K562 (cell line): ENCODE results near the gene OR2Z1. TPM values are rescaled to one million over a fixed set of nuclear protein-coding genes. Genes with fewer than 3 reads are reported as not detected.

Source experiments
- ATAC-seq: fragments of 200-7000 bp; cut with Tn5 transposase; 3 replicates; pipeline ENCODE4 v1.9.1; 2020; ENCODE audit warnings: moderate library complexity
- BruUV-seq: library from RNA; stranded (reverse); fragments of 400-500 nt; replicated peaks from 2 replicates; lab custom pipeline; 2021; lab: Mats Ljungman, UMichigan
- CTCF ChIA-PET: fragments of 300-600 bp; formaldehyde crosslinking; extraction: SDS; loops from one replicate; lab custom pipeline; 2021; ENCODE audit warnings: low intra/inter-chr PET ratio; lab: Yijun Ruan, JAX
- POLR2A ChIA-PET: fragments of 300-600, 350-650 bp; sonication (Branson Sonifier 250); formaldehyde crosslinking; extraction: SDS; loops from one replicate; lab custom pipeline; 2021; ENCODE audit warnings: antibody characterized with exemption, inconsistent platforms; lab: Yijun Ruan, JAX
- DNase-seq, 4 experiments: peaks; one replicate each; pipeline versions ENCODE4 v3.0.0 to v3.0.0-alpha.2; 2011 to 2018; ENCODE audit warnings: low spot score in 3 of 4, mixed read lengths in 3 of 4; ENCODE audit errors: extremely low read depth in 1 of 4
- FAIRE-seq: peaks from 2 replicates; lab custom pipeline; 2011; peaks lifted over from hg19 to GRCh38; lab: Jason Lieb, UNC
- H2AFZ ChIP-seq: 2 replicates; pipeline ENCODE4 v1.6.0; 2011; ENCODE audit warnings: low read depth, low read length, control low read depth, inconsistent platforms
- H3K27ac ChIP-seq: fragments of 200-600 bp; 3 replicates; pipeline ENCODE4 v1.8.0; 2011; ENCODE audit warnings: low read depth, mild to moderate bottlenecking, control low read depth, inconsistent platforms, low read length, moderate library complexity, mixed read lengths; ENCODE audit errors: extremely low read depth
- H3K27me3 ChIP-seq, 2 experiments: fragments of 300-600 bp in 1 of 2; 2 replicates in 1 of 2; 3 replicates in 1 of 2; pipeline versions ENCODE4 v1.6.0 to v1.8.0; 2011; ENCODE audit warnings: inconsistent platforms in 2 of 2, low read length in 2 of 2, mild to moderate bottlenecking in 1 of 2, mixed read lengths in 1 of 2, moderate library complexity in 1 of 2; ENCODE audit not compliant: control insufficient read depth in 2 of 2, insufficient read depth in 2 of 2
- H3K36me3 ChIP-seq: fragments of 300-600 bp; 3 replicates; pipeline ENCODE4 v1.8.0; 2011; ENCODE audit warnings: mild to moderate bottlenecking, low read length, inconsistent platforms; ENCODE audit not compliant: control insufficient read depth, insufficient read depth
- H3K4me1 ChIP-seq, 2 experiments: fragments of 200-600 bp in 1 of 2; replicated peaks in 1 of 2; 2 replicates in 1 of 2; 3 replicates in 1 of 2; pipeline versions ENCODE4 v1.5.1 to v1.8.0; 2011; ENCODE audit warnings: inconsistent platforms in 2 of 2, low read length in 2 of 2, mild to moderate bottlenecking in 1 of 2, mixed read lengths in 1 of 2, moderate library complexity in 1 of 2; ENCODE audit not compliant: control insufficient read depth in 2 of 2, insufficient read depth in 2 of 2
- H3K4me2 ChIP-seq: 2 replicates; pipeline ENCODE4 v1.6.1; 2011; ENCODE audit warnings: low read length, control low read depth, inconsistent platforms, mixed read lengths; ENCODE audit not compliant: insufficient read depth
- H3K4me3 ChIP-seq: fragments of 200-600 bp; sonication (generic), shearing (Covaris generic); 2 replicates; pipeline ENCODE4 v1.5.1; 2016; ENCODE audit warnings: control low read depth, inconsistent platforms
- H3K79me2 ChIP-seq: fragments of 200-600 bp; 3 replicates; pipeline ENCODE4 v1.8.0; 2011; ENCODE audit warnings: low read length, inconsistent platforms; ENCODE audit not compliant: control insufficient read depth, insufficient read depth
- H3K9ac ChIP-seq, 2 experiments: 2 replicates each; pipeline versions ENCODE4 v1.6.0 to v1.6.1; 2011; ENCODE audit warnings: low read depth in 2 of 2, low read length in 2 of 2, control low read depth in 1 of 2, inconsistent platforms in 1 of 2, mild to moderate bottlenecking in 1 of 2, mixed read lengths in 1 of 2; ENCODE audit not compliant: insufficient read depth in 1 of 2
- H3K9me1 ChIP-seq: one replicate; pipeline ENCODE4 v1.6.0; 2011; ENCODE audit warnings: inconsistent platforms, mild to moderate bottlenecking, low read length, moderate library complexity; ENCODE audit not compliant: control insufficient read depth, insufficient read depth
- H3K9me3 ChIP-seq: replicated peaks from 2 replicates; pipeline ENCODE4 v1.5.1; 2011; ENCODE audit warnings: low read depth, low read length, inconsistent platforms; ENCODE audit not compliant: control insufficient read depth, insufficient read depth
- H4K20me1 ChIP-seq: replicated peaks from 2 replicates; pipeline ENCODE4 v1.6.1; 2011; ENCODE audit warnings: low read length, inconsistent platforms, mixed read lengths; ENCODE audit not compliant: control insufficient read depth, insufficient read depth
- ARID1B ChIP-seq: fragments of 450-650 bp; IDR thresholded peaks from 2 replicates; pipeline ENCODE4 v1.6.1; 2016; ENCODE audit warnings: antibody characterized with exemption, mild to moderate bottlenecking, inconsistent platforms
- ATF3 ChIP-seq, 2 experiments: fragments of 450-650 bp in 1 of 2; sonication (generic) in 1 of 2; formaldehyde crosslinking in 1 of 2; IDR thresholded peaks in 1 of 2; conservative IDR thresholded peaks in 1 of 2; 2 replicates each; pipeline versions ENCODE4 v1.6.1 to v1.8.1; 2016 to 2023; ENCODE audit warnings: mild to moderate bottlenecking in 2 of 2, moderate library complexity in 2 of 2, inconsistent platforms in 1 of 2, missing genetic modification reagents in 1 of 2
- GABPB2 ChIP-seq: fragments of 250-450 bp; sonication (Bioruptor Pico); conservative IDR thresholded peaks from 2 replicates; pipeline ENCODE4 v1.5.1; 2021; ENCODE audit warnings: mild to moderate bottlenecking
- HDGF ChIP-seq: fragments of 450-650 bp; IDR thresholded peaks from 2 replicates; pipeline ENCODE4 v1.6.1; 2016
- HLTF ChIP-seq: fragments of 450-650 bp; IDR thresholded peaks from 2 replicates; pipeline ENCODE4 v1.6.1; 2016
- HMGXB4 ChIP-seq: sonication (generic); formaldehyde crosslinking; IDR thresholded peaks from 2 replicates; pipeline ENCODE4 v1.8.1; 2023; ENCODE audit warnings: mild to moderate bottlenecking, missing genetic modification reagents
- HNRNPLL ChIP-seq: fragments of 200-400 bp; formaldehyde crosslinking; IDR thresholded peaks from 2 replicates; pipeline ENCODE4 v1.6.1; 2017; ENCODE audit warnings: low read length, low read depth, mild to moderate bottlenecking; ENCODE audit not compliant: poor library complexity, severe bottlenecking
- KDM2B ChIP-seq: fragments of 250-450 bp; sonication (Bioruptor Pico); IDR thresholded peaks from 2 replicates; pipeline ENCODE4 v1.8.0; 2021; ENCODE audit warnings: mild to moderate bottlenecking, moderate library complexity
- MTF1 ChIP-seq: fragments of 250-450 bp; sonication (Bioruptor Pico); IDR thresholded peaks from 2 replicates; pipeline ENCODE4 v1.9.0; 2021; ENCODE audit warnings: moderate library complexity, mild to moderate bottlenecking, inconsistent platforms, borderline replicate concordance
- NCOA2 ChIP-seq, 2 experiments: fragments of 450-650 bp; IDR thresholded peaks; 2 replicates each; pipeline ENCODE4 v1.6.1; 2018; ENCODE audit warnings: mild to moderate bottlenecking in 2 of 2, moderate library complexity in 1 of 2; ENCODE audit not compliant: partially characterized antibody in 2 of 2
- SAFB ChIP-seq: fragments of 200-400 bp; formaldehyde crosslinking; IDR thresholded peaks from 2 replicates; pipeline ENCODE4 v1.6.1; 2017; ENCODE audit warnings: low read depth, low read length, borderline replicate concordance
- SMAD1 ChIP-seq: fragments of 150-350 bp; IDR thresholded peaks from 2 replicates; pipeline ENCODE4 v1.6.1; 2014; ENCODE audit warnings: low read length, low read depth; ENCODE audit not compliant: partially characterized antibody
- TAF1 ChIP-seq: IDR thresholded peaks from 2 replicates; pipeline ENCODE4 v1.6.1; 2011; ENCODE audit warnings: mild to moderate bottlenecking, low read length, moderate library complexity; ENCODE audit not compliant: insufficient read depth, control insufficient read depth, severe bottlenecking; ENCODE audit errors: extremely low read depth
- TAL1 ChIP-seq: fragments of 450-650 bp; IDR thresholded peaks from 2 replicates; pipeline ENCODE4 v1.6.1; 2016; ENCODE audit warnings: mild to moderate bottlenecking
- TBL1XR1 ChIP-seq, 2 experiments: IDR thresholded peaks; 2 replicates each; pipeline ENCODE4 v1.6.1; 2012; ENCODE audit warnings: improper control_type of control experiment in 2 of 2, low read length in 2 of 2, mild to moderate bottlenecking in 1 of 2
- YBX1 ChIP-seq: fragments of 450-650 bp; IDR thresholded peaks from 2 replicates; pipeline ENCODE4 v1.7.1; 2016; ENCODE audit warnings: mild to moderate bottlenecking
- ZNF174 ChIP-seq: fragments of 250-450 bp; sonication (Bioruptor Pico); IDR thresholded peaks from 2 replicates; pipeline ENCODE4 v1.4.0; 2020; ENCODE audit warnings: mild to moderate bottlenecking
- ZNF436 ChIP-seq: fragments of 250-450, 450-650 bp; sonication (Bioruptor Pico); formaldehyde crosslinking; IDR thresholded peaks from 2 replicates; pipeline ENCODE4 v1.7.0; 2020; ENCODE audit warnings: mild to moderate bottlenecking
- WGBS: fragments of 100-300 bp; shearing (Covaris generic); methylation state at CpG from one replicate; pipeline ENCODE4 v1.1.6; 2016; ENCODE audit warnings: low coverage, mixed read lengths; ENCODE audit not compliant: insufficient coverage; ENCODE audit errors: missing lambda C conversion rate; 5-methylcytosine and 5-hydroxymethylcytosine counted together
- in situ Hi-C: fragments of 300-500 bp; cut with MboI; formaldehyde crosslinking; loops from 4 replicates; pipeline ENCODE4 v1.15.0; 2018; ENCODE audit warnings: inconsistent platforms, mixed read lengths
- intact Hi-C: fragments of 100-400 bp; cut with micrococcal nuclease; formaldehyde crosslinking; loops from 2 replicates; pipeline ENCODE4 v1.14.2; 2022
- polyA plus RNA-seq, 8 experiments: library from polyadenylated mRNA; depleted of rRNA in 4 of 8; stranded (reverse) in 5 of 8; unstranded in 3 of 8; fragments of >200 nt; fragmentation: Nextera tagmentation in 2 of 8; fragmentation: Illumina TruSeq in 1 of 8; extraction: Ambion mirVana in 2 of 8; extraction: Trizol in 1 of 8; gene quantifications; 2 replicates each; pipeline versions ENCODE4 v1.2.1 to v1.2.3, GENCODE V29; 2011 to 2014; ENCODE audit warnings: inconsistent platforms in 1 of 8, missing spikeins in 1 of 8
- total RNA-seq, 7 experiments: library from RNA; depleted of rRNA in 6 of 7; stranded (reverse); fragments of >200 nt in 6 of 7; fragmentation: Illumina TruSeq in 2 of 7; extraction: Trizol in 2 of 7; gene quantifications; 2 replicates each; pipeline versions ENCODE4 v1.2.1 to v1.2.3, GENCODE V29; 2011 to 2021; ENCODE audit warnings: low replicate concordance in 1 of 7

The OR2Z1 gene
- total and polyA plus RNA-seq, 9 of the 15 experiments (the other 6 are each of a cell fraction or from before 2014, with no cell fraction given), result 0.13 TPM; not detected in 8

- ChIA-PET POLR2A (interaction anchor here (1.2 kb wide), 1 partner anchor 18 kb away, joined by 3 read pairs; no protein-coding TSS in a partner anchor), CTCF (interaction anchor here (0.9 kb wide), 1 partner anchor 108 kb away, joined by 4 read pairs; no protein-coding TSS in a partner anchor)
- 0% methylated on average over 15 of the region's 15 CpGs for WGBS
- no peak overlapping the region for H3K27ac ChIP-seq
- DNase-seq, result peak in 1 of 4 experiments; percentile 40
- H3K36me3 ChIP-seq, result no peaks in the 10 kb centered on the region
- no peak overlapping the region for H2AFZ ChIP-seq
- BruUV-seq, result no TSS peak
- no peaks in the 10 kb centered on the region for H3K27me3 ChIP-seq
- peak; percentile 75 for FAIRE-seq
- H4K20me1 ChIP-seq, result no peaks in the 10 kb centered on the region
- in situ Hi-C loops, result no loop called here
- H3K9ac ChIP-seq, result no peak overlapping the region; a peak in 1 of 4 replicates
- intact Hi-C loops, result no loop called here
- H3K9me1 ChIP-seq, result no peaks in the 10 kb centered on the region
- H3K4me3 ChIP-seq, result no peak overlapping the region
- ATAC-seq, result no peak
- H3K4me2 ChIP-seq, result peak overlapping the region; percentile 33; the same call in 1 of the 2 replicates
- H3K9me3 ChIP-seq, result no peaks in the 10 kb centered on the region
- H3K79me2 ChIP-seq, result no peaks in the 10 kb centered on the region
- no peaks in the 10 kb centered on the region; a peak in 3 of 5 replicates for H3K4me1 ChIP-seq
- TF ChIP-seq KDM2B (no peak), NCOA2 (IDR thresholded peaks at IDR 0.05; ENCODE audit: partially characterized antibody in 2 of 2) (no peak), TBL1XR1 (IDR thresholded peaks at IDR 0.05; ENCODE audit: low read length in 2 of 2) (peak in 1 of 2 experiments; percentile 44; a peak in 1 of 4 replicates), SAFB (no peak), HLTF (no peak), TAF1 (no peak), HMGXB4 (CRISPR knock-in tag) (no peak), ZNF436 (CRISPR knock-in tag) (no peak), ZNF174 (CRISPR knock-in tag) (no peak), HNRNPLL (no peak), HDGF (no peak), TAL1 (no peak), ARID1B (peak; percentile 54; the same call in 1 of the 2 replicates), YBX1 (no peak), SMAD1 (no peak), MTF1 (no peak), GABPB2 (CRISPR knock-in tag) (no peak), ATF3 (IDR thresholded peaks at IDR 0.05) (peak; percentile 70; the same call in 1 of the 2 replicates), ATF3 (CRISPR knock-in tag; conservative IDR thresholded peaks at IDR 0.05) (no peak)
These were observed 32.5 kb upstream of the OR2Z1 start for GRCh38 chr19:8688930-8689329.
